DND-41 (cell line): ENCODE measurements around the gene CHAC2.

ENCODE experiments used
- EZH2 ChIP-seq: IDR thresholded peaks from 3 replicates; pipeline ENCODE4 v1.6.1; 2012; ENCODE audit warnings: borderline replicate concordance, low read depth, mild to moderate bottlenecking, moderate library complexity, low read length, inconsistent platforms; ENCODE audit not compliant: severe bottlenecking
- TF ChIP-seq, protein P1 (sequence below): IDR thresholded peaks from 2 replicates; pipeline ENCODE4 v1.5.1; 2012; ENCODE audit warnings: borderline replicate concordance, low read length, moderate library complexity, mild to moderate bottlenecking; ENCODE audit not compliant: poor library complexity, severe bottlenecking; ENCODE audit errors: extremely low read depth

DNA sequence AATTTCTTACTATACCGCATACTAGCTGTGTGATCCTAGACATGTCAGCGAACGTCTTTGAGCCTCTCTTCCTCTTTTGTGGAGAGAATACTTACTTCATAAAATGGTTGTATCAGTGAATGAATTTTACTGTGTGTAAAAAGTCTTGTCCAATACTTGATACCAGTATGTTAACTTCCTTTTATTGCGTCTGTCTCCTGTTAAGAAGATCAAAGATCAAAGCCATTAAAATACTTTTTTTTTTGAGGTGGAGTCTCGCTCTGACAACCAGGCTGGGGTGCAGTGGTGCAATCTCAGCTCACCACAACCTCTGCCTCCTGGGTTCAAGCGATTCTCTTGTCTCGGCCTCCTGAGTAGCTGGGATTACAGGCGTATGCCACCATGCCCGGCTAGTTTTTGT, 52.4 kb downstream of the CHAC2 start:
- TF ChIP-seq, protein P1, sequence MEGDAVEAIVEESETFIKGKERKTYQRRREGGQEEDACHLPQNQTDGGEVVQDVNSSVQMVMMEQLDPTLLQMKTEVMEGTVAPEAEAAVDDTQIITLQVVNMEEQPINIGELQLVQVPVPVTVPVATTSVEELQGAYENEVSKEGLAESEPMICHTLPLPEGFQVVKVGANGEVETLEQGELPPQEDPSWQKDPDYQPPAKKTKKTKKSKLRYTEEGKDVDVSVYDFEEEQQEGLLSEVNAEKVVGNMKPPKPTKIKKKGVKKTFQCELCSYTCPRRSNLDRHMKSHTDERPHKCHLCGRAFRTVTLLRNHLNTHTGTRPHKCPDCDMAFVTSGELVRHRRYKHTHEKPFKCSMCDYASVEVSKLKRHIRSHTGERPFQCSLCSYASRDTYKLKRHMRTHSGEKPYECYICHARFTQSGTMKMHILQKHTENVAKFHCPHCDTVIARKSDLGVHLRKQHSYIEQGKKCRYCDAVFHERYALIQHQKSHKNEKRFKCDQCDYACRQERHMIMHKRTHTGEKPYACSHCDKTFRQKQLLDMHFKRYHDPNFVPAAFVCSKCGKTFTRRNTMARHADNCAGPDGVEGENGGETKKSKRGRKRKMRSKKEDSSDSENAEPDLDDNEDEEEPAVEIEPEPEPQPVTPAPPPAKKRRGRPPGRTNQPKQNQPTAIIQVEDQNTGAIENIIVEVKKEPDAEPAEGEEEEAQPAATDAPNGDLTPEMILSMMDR, result no peak
- no peak for TF ChIP-seq EZH2
